HepG2 (cell line): ENCODE data around the gene CYSLTR1. TPM values are rescaled to one million over a fixed set of nuclear protein-coding genes. Genes with fewer than 3 reads are reported as not detected.

ENCODE experiments used
- ATAC-seq: fragments of 200-7000 bp; cut with Tn5 transposase; 3 replicates; pipeline ENCODE4 v1.9.1; 2020; ENCODE audit warnings: mild to moderate bottlenecking, moderate library complexity
- BruUV-seq: library from RNA; stranded (reverse); fragments of 400-500 nt; replicated peaks from 2 replicates; lab custom pipeline; 2021; lab: Mats Ljungman, UMichigan
- CTCF ChIA-PET: fragments of 300-600 bp; formaldehyde crosslinking; extraction: SDS; loops from one replicate; lab custom pipeline; 2021; ENCODE audit warnings: low total read pairs, inconsistent platforms, low intra/inter-chr PET ratio; lab: Yijun Ruan, JAX
- POLR2A ChIA-PET: fragments of 350-600 bp; sonication (Branson Sonifier 250); formaldehyde crosslinking; loops from one replicate; lab custom pipeline; 2020; ENCODE audit warnings: antibody characterized with exemption, inconsistent platforms; lab: Yijun Ruan, JAX
- DNase-seq: peaks from one replicate; pipeline ENCODE4 v3.0.0-alpha.2; 2015; ENCODE audit warnings: low spot score
- FAIRE-seq: peaks from 3 replicates; lab custom pipeline; 2011; peaks lifted over from hg19 to GRCh38; lab: Jason Lieb, UNC
- H2AFZ ChIP-seq: one replicate; pipeline ENCODE4 v1.6.1; 2011; ENCODE audit warnings: low read length, inconsistent platforms
- H3K27ac ChIP-seq: fragments of 300-600 bp; 3 replicates; pipeline ENCODE4 v1.8.0; 2011; ENCODE audit warnings: mixed run types, mild to moderate bottlenecking, mixed read lengths, low read length, inconsistent platforms; ENCODE audit not compliant: insufficient read depth; ENCODE audit errors: extremely low read length
- H3K27me3 ChIP-seq, 2 experiments: fragments of 200-600 bp in 1 of 2; 2 replicates in 1 of 2; 3 replicates in 1 of 2; pipeline versions ENCODE4 v1.6.0 to v1.8.0; 2011; ENCODE audit warnings: low read length in 2 of 2, mild to moderate bottlenecking in 2 of 2, moderate library complexity in 2 of 2, inconsistent platforms in 1 of 2; ENCODE audit not compliant: insufficient read depth in 2 of 2, control insufficient read depth in 1 of 2
- H3K36me3 ChIP-seq, 2 experiments: fragments of 200-600 bp in 1 of 2; replicated peaks in 1 of 2; 2 replicates in 1 of 2; 3 replicates in 1 of 2; pipeline versions ENCODE4 v1.5.1 to v1.8.0; 2011; ENCODE audit warnings: low read length in 2 of 2, inconsistent platforms in 1 of 2; ENCODE audit not compliant: insufficient read depth in 2 of 2, control insufficient read depth in 1 of 2
- H3K4me1 ChIP-seq: 2 replicates; pipeline ENCODE4 v1.5.1; 2012; ENCODE audit warnings: low read length, inconsistent platforms; ENCODE audit not compliant: insufficient read depth
- H3K4me2 ChIP-seq: 2 replicates; pipeline ENCODE4 v1.6.0; 2011; ENCODE audit warnings: low read depth, low read length, inconsistent platforms
- H3K4me3 ChIP-seq, 3 experiments: fragments of 200-600 bp in 1 of 3; sonication (generic), shearing (Covaris generic) in 1 of 3; replicated peaks in 1 of 3; 2 replicates each; pipeline ENCODE4 v1.5.1; 2011 to 2016; ENCODE audit warnings: low read length in 3 of 3, inconsistent platforms in 2 of 3, low read depth in 2 of 3, mild to moderate bottlenecking in 2 of 3, control low read depth in 1 of 3, mixed read lengths in 1 of 3; ENCODE audit not compliant: insufficient read depth in 1 of 3
- H3K79me2 ChIP-seq: one replicate; pipeline ENCODE4 v1.6.1; 2011; ENCODE audit warnings: low read length, inconsistent platforms; ENCODE audit not compliant: insufficient read depth
- H3K9ac ChIP-seq: 2 replicates; pipeline ENCODE4 v1.6.0; 2011; ENCODE audit warnings: mild to moderate bottlenecking, low read depth, low read length, inconsistent platforms; ENCODE audit not compliant: insufficient read depth
- H3K9me3 ChIP-seq: 2 replicates; pipeline ENCODE4 v1.5.1; 2012; ENCODE audit warnings: mild to moderate bottlenecking, low read length
- H4K20me1 ChIP-seq: 2 replicates; pipeline ENCODE4 v1.6.0; 2011; ENCODE audit warnings: inconsistent platforms, mild to moderate bottlenecking, low read length, moderate library complexity; ENCODE audit not compliant: insufficient read depth
- AHR ChIP-seq: IDR thresholded peaks from 2 replicates; pipeline ENCODE4 v1.6.1; 2018; ENCODE audit warnings: missing genetic modification reagents, missing compliant biosample characterization
- DR1 ChIP-seq: sonication (generic); formaldehyde crosslinking; IDR thresholded peaks from 2 replicates; pipeline ENCODE4 v1.8.0; 2021; ENCODE audit warnings: mild to moderate bottlenecking, missing genetic modification reagents, inconsistent platforms
- KLF15 ChIP-seq: sonication (generic); formaldehyde crosslinking; IDR thresholded peaks from 2 replicates; pipeline ENCODE4 v1.8.1; 2023; ENCODE audit warnings: borderline replicate concordance, mild to moderate bottlenecking, inconsistent platforms, missing genetic modification reagents, mixed read lengths
- NFE2L2 ChIP-seq: fragments of 150-350 bp; IDR thresholded peaks from 2 replicates; pipeline ENCODE4 v1.6.1; 2014; ENCODE audit warnings: low read length
- NFYB ChIP-seq: sonication (generic); formaldehyde crosslinking; IDR thresholded peaks from 2 replicates; pipeline ENCODE4 v1.4.0; 2020; ENCODE audit warnings: missing genetic modification reagents
- POGK ChIP-seq: sonication (generic); formaldehyde crosslinking; conservative IDR thresholded peaks from 2 replicates; pipeline ENCODE4 v1.8.0; 2022; ENCODE audit warnings: mild to moderate bottlenecking, moderate library complexity, missing genetic modification reagents
- RAD21 ChIP-seq: fragments of 450-650 bp; formaldehyde crosslinking; IDR thresholded peaks from 2 replicates; pipeline ENCODE4 v1.5.0; 2020; ENCODE audit warnings: mild to moderate bottlenecking
- TEAD2 ChIP-seq: sonication (generic); formaldehyde crosslinking; IDR thresholded peaks from 2 replicates; pipeline ENCODE4 v1.9.0; 2021; ENCODE audit warnings: missing genetic modification reagents
- THYN1 ChIP-seq: sonication (generic); formaldehyde crosslinking; IDR thresholded peaks from 2 replicates; pipeline ENCODE4 v1.8.1; 2023; ENCODE audit warnings: low read depth, mild to moderate bottlenecking, moderate library complexity, missing genetic modification reagents, borderline replicate concordance
- ZNF639 ChIP-seq: conservative IDR thresholded peaks from 2 replicates; pipeline ENCODE4 v1.6.1; 2018; ENCODE audit warnings: missing genetic modification reagents
- ZNF724P ChIP-seq: sonication (generic); formaldehyde crosslinking; IDR thresholded peaks from 2 replicates; pipeline ENCODE4 v1.8.0; 2022; ENCODE audit warnings: missing genetic modification reagents, borderline replicate concordance
- in situ Hi-C: cut with HindIII; loops from 2 replicates; pipeline ENCODE4 v1.10.0; 2017; ENCODE audit warnings: low pct_unique_long_range_greater_than_20kb; ENCODE audit not compliant: extremely low pct_ligation_motif_present
- intact Hi-C: fragments of 100-400 bp; cut with micrococcal nuclease; formaldehyde crosslinking; loops from one replicate; pipeline ENCODE4 v1.10.0; 2022; ENCODE audit not compliant: unreplicated experiment
- polyA plus RNA-seq, 8 experiments: library from polyadenylated mRNA; depleted of rRNA in 3 of 8; stranded (reverse) in 7 of 8; unstranded in 1 of 8; fragments of >200 nt; fragmentation: Illumina TruSeq in 4 of 8; extraction: Trizol in 4 of 8; gene quantifications; 2 replicates each; pipeline versions ENCODE4 v1.2.1 to v1.2.3, GENCODE V29; 2011 to 2016; ENCODE audit warnings: low read depth in 4 of 8, missing spikeins in 1 of 8, mixed read lengths in 1 of 8; ENCODE audit not compliant: insufficient read depth in 1 of 8
- total RNA-seq, 5 experiments: library from RNA; depleted of rRNA; stranded (reverse); fragments of >200 nt; fragmentation: Illumina TruSeq; extraction: Trizol; gene quantifications; 2 replicates each; pipeline ENCODE4 v1.2.3, GENCODE V29; 2016; ENCODE audit warnings: low read depth in 1 of 5
- TF ChIP-seq, protein P1 (sequence below): sonication (generic); formaldehyde crosslinking; IDR thresholded peaks from 2 replicates; pipeline ENCODE4 v1.8.0; 2022; ENCODE audit warnings: missing genetic modification reagents, mild to moderate bottlenecking, moderate library complexity, borderline replicate concordance
- TF ChIP-seq, protein P2 (sequence below): sonication (generic); formaldehyde crosslinking; IDR thresholded peaks from 2 replicates; pipeline ENCODE4 v1.4.0; 2020; ENCODE audit warnings: missing genetic modification reagents, borderline replicate concordance

Gene CYSLTR1
- total and polyA plus RNA-seq, 2 of the 13 experiments (the other 11 are each of a cell fraction or from before 2014, with no cell fraction given) = not detected

- TF ChIP-seq, protein P1, sequence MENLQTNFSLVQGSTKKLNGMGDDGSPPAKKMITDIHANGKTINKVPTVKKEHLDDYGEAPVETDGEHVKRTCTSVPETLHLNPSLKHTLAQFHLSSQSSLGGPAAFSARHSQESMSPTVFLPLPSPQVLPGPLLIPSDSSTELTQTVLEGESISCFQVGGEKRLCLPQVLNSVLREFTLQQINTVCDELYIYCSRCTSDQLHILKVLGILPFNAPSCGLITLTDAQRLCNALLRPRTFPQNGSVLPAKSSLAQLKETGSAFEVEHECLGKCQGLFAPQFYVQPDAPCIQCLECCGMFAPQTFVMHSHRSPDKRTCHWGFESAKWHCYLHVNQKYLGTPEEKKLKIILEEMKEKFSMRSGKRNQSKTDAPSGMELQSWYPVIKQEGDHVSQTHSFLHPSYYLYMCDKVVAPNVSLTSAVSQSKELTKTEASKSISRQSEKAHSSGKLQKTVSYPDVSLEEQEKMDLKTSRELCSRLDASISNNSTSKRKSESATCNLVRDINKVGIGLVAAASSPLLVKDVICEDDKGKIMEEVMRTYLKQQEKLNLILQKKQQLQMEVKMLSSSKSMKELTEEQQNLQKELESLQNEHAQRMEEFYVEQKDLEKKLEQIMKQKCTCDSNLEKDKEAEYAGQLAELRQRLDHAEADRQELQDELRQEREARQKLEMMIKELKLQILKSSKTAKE (CRISPR knock-in tag) = no peak
- TF ChIP-seq THYN1 (CRISPR knock-in tag) = no peak
These were observed 1.0 kb downstream of the CYSLTR1 start (continued) for GRCh38 chrX:78326401-78326800.

GRCh38 chrX:78322863-78323262, 4.5 kb downstream of the CYSLTR1 start:
- in situ Hi-C loops = no loop called here
- CTCF ChIA-PET = no interaction called here
- no peak for TF ChIP-seq KLF15
- no peak for TF ChIP-seq AHR (CRISPR knock-in tag)
- no peak for TF ChIP-seq ZNF724P (CRISPR knock-in tag)
- no peak for TF ChIP-seq POGK (CRISPR knock-in tag)
- no peak for TF ChIP-seq DR1 (CRISPR knock-in tag)
- no peak for TF ChIP-seq TEAD2 (CRISPR knock-in tag)
- TF ChIP-seq NFE2L2 = no peak
- no peak for TF ChIP-seq NFYB (CRISPR knock-in tag)
- TF ChIP-seq RAD21 (CRISPR knock-in tag) = no peak
- TF ChIP-seq, protein P2, sequence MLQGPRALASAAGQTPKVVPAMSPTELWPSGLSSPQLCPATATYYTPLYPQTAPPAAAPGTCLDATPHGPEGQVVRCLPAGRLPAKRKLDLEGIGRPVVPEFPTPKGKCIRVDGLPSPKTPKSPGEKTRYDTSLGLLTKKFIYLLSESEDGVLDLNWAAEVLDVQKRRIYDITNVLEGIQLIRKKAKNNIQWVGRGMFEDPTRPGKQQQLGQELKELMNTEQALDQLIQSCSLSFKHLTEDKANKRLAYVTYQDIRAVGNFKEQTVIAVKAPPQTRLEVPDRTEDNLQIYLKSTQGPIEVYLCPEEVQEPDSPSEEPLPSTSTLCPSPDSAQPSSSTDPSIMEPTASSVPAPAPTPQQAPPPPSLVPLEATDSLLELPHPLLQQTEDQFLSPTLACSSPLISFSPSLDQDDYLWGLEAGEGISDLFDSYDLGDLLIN (CRISPR knock-in tag) = no peak
- TF ChIP-seq ZNF639 (CRISPR knock-in tag) = no peak

More at GRCh38 chrX:78322863-78323262, 4.5 kb downstream of the CYSLTR1 start:
- DNase-seq = no peak
- Histone ChIP-seq H3K36me3 (no peaks in the 10 kb centered on the region), H4K20me1 (no peaks in the 10 kb centered on the region), H3K27ac (no peak overlapping the region), H3K9me3 (no peaks in the 10 kb centered on the region), H3K4me3 (no peak overlapping the region), H3K79me2 (no peaks in the 10 kb centered on the region), H2AFZ (no peak overlapping the region), H3K27me3 (no peaks in the 10 kb centered on the region), H3K4me1 (no peaks in the 10 kb centered on the region), H3K4me2 (no peak overlapping the region), H3K9ac (no peak overlapping the region)
- POLR2A ChIA-PET = no interaction called here
- no TSS peak for BruUV-seq
- no peak for FAIRE-seq
- no peak for ATAC-seq
- intact Hi-C loops = no loop called here
